IMR-90 (cell line): Measurements from ENCODE around the gene SIK2.

ENCODE experiments used
- CEBPB ChIP-seq: IDR thresholded peaks from 2 replicates; pipeline ENCODE4 v1.6.1; 2012; ENCODE audit warnings: low read depth, low read length, improper control_type of control experiment
- CTCF ChIP-seq: conservative IDR thresholded peaks from 2 replicates; pipeline ENCODE4 v1.5.1; 2012; ENCODE audit warnings: mild to moderate bottlenecking, low read depth, low read length, improper control_type of control experiment
- ELK1 ChIP-seq: fragments of 150-350 bp; IDR thresholded peaks from 2 replicates; pipeline ENCODE4 v1.6.1; 2016; ENCODE audit warnings: low read depth, mild to moderate bottlenecking, low read length, moderate library complexity, borderline replicate concordance
- MAFK ChIP-seq: IDR thresholded peaks from 2 replicates; pipeline ENCODE4 v1.6.1; 2012; ENCODE audit warnings: low read depth, low read length, improper control_type of control experiment
- MAZ ChIP-seq: IDR thresholded peaks from 2 replicates; pipeline ENCODE4 v1.6.1; 2012; ENCODE audit warnings: low read depth, mild to moderate bottlenecking, low read length, improper control_type of control experiment, moderate library complexity, borderline replicate concordance
- MXI1 ChIP-seq: IDR thresholded peaks from 2 replicates; pipeline ENCODE4 v1.6.1; 2012; ENCODE audit warnings: low read depth, mild to moderate bottlenecking, low read length, moderate library complexity, borderline replicate concordance
- NFE2L2 ChIP-seq: fragments of 150-350 bp; IDR thresholded peaks from 2 replicates; pipeline ENCODE4 v1.6.1; 2016; ENCODE audit warnings: low read depth, mild to moderate bottlenecking, low read length
- POLR2A ChIP-seq: IDR thresholded peaks from 2 replicates; pipeline ENCODE4 v1.6.1; 2012; ENCODE audit warnings: mild to moderate bottlenecking, low read depth, low read length
- RFX5 ChIP-seq: IDR thresholded peaks from 2 replicates; pipeline ENCODE4 v1.8.0; 2012; ENCODE audit warnings: low read depth, mild to moderate bottlenecking, low read length, moderate library complexity
- USF2 ChIP-seq: fragments of 150-350 bp; IDR thresholded peaks from 2 replicates; pipeline ENCODE4 v1.6.1; 2017; ENCODE audit warnings: mild to moderate bottlenecking, antibody characterized with exemption, low read length, low read depth

- TF ChIP-seq CTCF (no peak), MXI1 (no peak), RFX5 (no peak), NFE2L2 (no peak), POLR2A (no peak), MAFK (no peak), CEBPB (no peak), ELK1 (no peak), MAZ (no peak), USF2 (no peak)
Measured at GRCh38 chr11:111598148-111598547, 4.1 kb upstream of the SIK2 start.
